GM12878 (cell line): ENCODE results near the gene CHAD. TPM values are rescaled to one million over a fixed set of nuclear protein-coding genes. Genes with fewer than 3 reads are reported as not detected.
A peak's percentile ranks its signal among the peaks of the same experiment; 100 is the strongest.

ENCODE experiments used
- ATAC-seq: fragments of 200-7000 bp; cut with Tn5 transposase; 3 replicates; pipeline ENCODE4 v1.9.1; 2020; ENCODE audit warnings: mild to moderate bottlenecking, moderate library complexity
- BruUV-seq: library from RNA; stranded (reverse); fragments of 400-500 nt; replicated peaks from 2 replicates; lab custom pipeline; 2021; lab: Mats Ljungman, UMichigan
- CTCF ChIA-PET: fragments of 300-600 bp; sonication (Branson Sonifier 250); formaldehyde crosslinking; extraction: SDS; loops from one replicate; lab custom pipeline; 2021; ENCODE audit warnings: inconsistent platforms; lab: Yijun Ruan, JAX
- POLR2A ChIA-PET: fragments of 350-600 bp; formaldehyde crosslinking; extraction: SDS; loops from one replicate; lab custom pipeline; 2021; ENCODE audit warnings: inconsistent platforms; lab: Charles Lee
- RAD21 ChIA-PET: fragments of 300-600 bp; sonication (Branson Sonifier 250); formaldehyde crosslinking; loops from one replicate; lab custom pipeline; 2023; ENCODE audit warnings: antibody characterized with exemption; ENCODE audit not compliant: unreplicated experiment; lab: Charles Lee
- SMC1A ChIA-PET: fragments of 300-600 bp; sonication (Branson Sonifier 250); formaldehyde crosslinking; loops from one replicate; lab custom pipeline; 2023; ENCODE audit not compliant: unreplicated experiment, uncharacterized antibody; lab: Charles Lee
- DNase-seq: peaks from one replicate; pipeline ENCODE4 v3.0.0-alpha.2; 2011; ENCODE audit warnings: low read depth, low spot score
- FAIRE-seq: peaks from 3 replicates; lab custom pipeline; 2011; peaks lifted over from hg19 to GRCh38; lab: Jason Lieb, UNC
- H2AFZ ChIP-seq: 2 replicates; pipeline ENCODE4 v1.6.0; 2011; ENCODE audit warnings: low read depth, low read length, control low read depth; ENCODE audit not compliant: control insufficient read depth
- H3K27ac ChIP-seq: 2 replicates; pipeline ENCODE4 v1.5.1; 2011; ENCODE audit warnings: control low read depth; ENCODE audit not compliant: control insufficient read depth, insufficient read depth
- H3K27me3 ChIP-seq, 2 experiments: replicated peaks in 1 of 2; 2 replicates each; pipeline versions ENCODE4 v1.6.0 to v1.6.1; 2011; ENCODE audit warnings: low read length in 1 of 2; ENCODE audit not compliant: control insufficient read depth in 2 of 2, insufficient read depth in 2 of 2
- H3K36me3 ChIP-seq, 2 experiments: 2 replicates each; pipeline ENCODE4 v1.5.1; 2011; ENCODE audit warnings: low read length in 1 of 2; ENCODE audit not compliant: control insufficient read depth in 2 of 2, insufficient read depth in 2 of 2
- H3K4me1 ChIP-seq: 2 replicates; pipeline ENCODE4 v1.6.1; 2011; ENCODE audit warnings: mild to moderate bottlenecking, low read length, moderate library complexity, mixed read lengths; ENCODE audit not compliant: control insufficient read depth, insufficient read depth
- H3K4me2 ChIP-seq: 2 replicates; pipeline ENCODE4 v1.6.0; 2011; ENCODE audit warnings: control low read depth; ENCODE audit not compliant: control insufficient read depth, insufficient read depth
- H3K4me3 ChIP-seq: fragments of 200-600 bp; sonication (generic); 2 replicates; pipeline ENCODE4 v1.5.1; 2016
- H3K79me2 ChIP-seq: 2 replicates; pipeline ENCODE4 v1.6.0; 2011; ENCODE audit warnings: low read length; ENCODE audit not compliant: control insufficient read depth, insufficient read depth
- H3K9ac ChIP-seq: 2 replicates; pipeline ENCODE4 v1.8.0; 2011; ENCODE audit warnings: low read length, control low read depth, mixed read lengths; ENCODE audit not compliant: control insufficient read depth, insufficient read depth
- H3K9me3 ChIP-seq: replicated peaks from 3 replicates; pipeline ENCODE4 v1.5.1; 2011; ENCODE audit warnings: mild to moderate bottlenecking, low read length; ENCODE audit not compliant: control insufficient read depth, insufficient read depth
- H4K20me1 ChIP-seq: 2 replicates; pipeline ENCODE4 v1.6.0; 2011; ENCODE audit not compliant: control insufficient read depth, insufficient read depth
- CBFB ChIP-seq: IDR thresholded peaks from 2 replicates; pipeline ENCODE4 v1.6.1; 2016; ENCODE audit warnings: antibody characterized with exemption, low read depth
- E4F1 ChIP-seq: fragments of 450-650 bp; IDR thresholded peaks from 2 replicates; pipeline ENCODE4 v1.6.1; 2018; ENCODE audit warnings: borderline replicate concordance, mild to moderate bottlenecking; ENCODE audit not compliant: partially characterized antibody
- NKRF ChIP-seq: fragments of 450-650 bp; conservative IDR thresholded peaks from 2 replicates; pipeline ENCODE4 v1.6.1; 2017; ENCODE audit warnings: mild to moderate bottlenecking, moderate library complexity
- RBBP5 ChIP-seq: fragments of 200-600 bp; sonication (generic); conservative IDR thresholded peaks from 2 replicates; pipeline ENCODE4 v1.6.1; 2016
- WRNIP1 ChIP-seq: IDR thresholded peaks from 2 replicates; pipeline ENCODE4 v1.6.1; 2011; ENCODE audit warnings: low read depth, low read length, improper control_type of control experiment, borderline replicate concordance
- ZNF207 ChIP-seq: fragments of 450-650 bp; IDR thresholded peaks from 2 replicates; pipeline ENCODE4 v1.6.1; 2014; ENCODE audit warnings: antibody characterized with exemption, mild to moderate bottlenecking, borderline replicate concordance
- WGBS: methylation state at CpG from one replicate; pipeline ENCODE4 v1.1.6; 2016; ENCODE audit warnings: low lambda C conversion rate; ENCODE audit not compliant: insufficient replicate concordance, insufficient coverage; ENCODE audit errors: missing lambda C conversion rate; 5-methylcytosine and 5-hydroxymethylcytosine counted together
- in situ Hi-C: fragments of 300-500 bp; cut with MboI; formaldehyde crosslinking; loops from 9 replicates; pipeline ENCODE4 v1.14.3; 2018; ENCODE audit warnings: mixed read lengths
- intact Hi-C: fragments of 100-400 bp; cut with micrococcal nuclease; formaldehyde crosslinking; loops from one replicate; pipeline ENCODE4 v1.14.2; 2022; ENCODE audit not compliant: unreplicated experiment
- polyA plus RNA-seq, 11 experiments: library from polyadenylated mRNA; depleted of rRNA in 4 of 11; unstranded in 6 of 11; stranded (reverse) in 5 of 11; fragments of >200 nt; fragmentation: Nextera tagmentation in 4 of 11; fragmentation: Illumina TruSeq in 1 of 11; extraction: Ambion mirVana in 4 of 11; extraction: Trizol in 1 of 11; gene quantifications; 1 replicate in 1 of 11; 2 replicates in 10 of 11; pipeline versions ENCODE4 v1.2.1 to v1.2.3, GENCODE V29; 2011 to 2016; ENCODE audit warnings: inconsistent platforms in 2 of 11, missing spikeins in 2 of 11, low read depth in 1 of 11
- total RNA-seq, 4 experiments: library from RNA; depleted of rRNA in 3 of 4; stranded (reverse); fragments of >200 nt in 3 of 4; fragmentation: Illumina TruSeq in 1 of 4; extraction: Trizol in 1 of 4; gene quantifications; 2 replicates each; pipeline versions ENCODE4 v1.2.1 to v1.2.3, GENCODE V29; 2013 to 2021

CHAD gene
- total and polyA plus RNA-seq, 10 of the 15 experiments (the other 5 are each of a cell fraction or from before 2014, with no cell fraction given): 0.06 TPM; not detected in 9

GRCh38 chr17:50477976-50478375, 9.3 kb upstream of the CHAD start:
- ChIA-PET RAD21 (interaction anchor here (0.6 to 2.4 kb wide), 5 partner anchors 52 to 883 kb away, joined by 3 to 17 read pairs (median 4); partner anchors contain the start of genes ACSF2 and LRRC59), CTCF (interaction anchor here (0.6 to 2.4 kb wide), 10 partner anchors 14 to 276 kb away, joined by 3 to 36 read pairs (median 5); partner anchors contain the start of gene LRRC59), SMC1A (interaction anchor here (1.7 kb wide), 1 partner anchor 80 kb away, joined by 11 read pairs; the partner anchor contains the start of gene LRRC59), POLR2A (interaction anchor here (0.6 to 1.9 kb wide), 3 partner anchors 14 to 208 kb away, joined by 4 to 7 read pairs (median 6); partner anchors contain the start of gene LRRC59)
- ATAC-seq (no peak), FAIRE-seq (no peak), DNase-seq (no peak)
- Histone ChIP-seq H3K9ac (peak overlapping the region; percentile 42), H3K4me1 (no peaks in the 10 kb centered on the region), H3K9me3 (no peaks in the 10 kb centered on the region), H3K4me2 (peak overlapping the region; percentile 70), H3K27me3 (no peaks in the 10 kb centered on the region), H2AFZ (peak overlapping the region; percentile 41), H3K27ac (peak overlapping the region; percentile 7; the same call in 1 of the 2 replicates), H3K36me3 (no peaks in the 10 kb centered on the region), H3K4me3 (peak overlapping the region; percentile 54), H4K20me1 (no peaks in the 10 kb centered on the region), H3K79me2 (no peaks in the 10 kb centered on the region)
- TF ChIP-seq ZNF207 (no peak), WRNIP1 (no peak), RBBP5 (no peak), CBFB (no peak), E4F1 (no peak), NKRF (no peak)
- intact Hi-C loops: loop anchor here (1.0 to 5.0 kb wide), 2 partner anchors 81 to 131 kb away; partner anchors contain the start of genes LRRC59 and XYLT2
- in situ Hi-C loops: no loop called here
- 79% methylated on average over 7 of the region's 7 CpGs for WGBS
- no TSS peak for BruUV-seq
